GM19025 (cell line): ENCODE data around the gene MGAT4D.
A peak's percentile ranks its signal among the peaks of the same experiment; 100 is the strongest.
"Not testable (repeated sequence)": the region's sequence is repeated elsewhere in the genome, so short reads cannot be mapped to it uniquely, and the experiment has no call there.

Experiments used
- ATAC-seq: cut with Tn5 transposase; IDR thresholded peaks from one replicate; pipeline ENCODE4 v1.9.1; 2021; ENCODE audit warnings: mild to moderate bottlenecking, low read depth, moderate library complexity; ENCODE audit not compliant: unreplicated experiment

MGAT4D gene

GRCh38 chr4:140444347-140444746 is 53.7 kb downstream of the MGAT4D start:
- ATAC-seq: not testable (repeated sequence)

DNA sequence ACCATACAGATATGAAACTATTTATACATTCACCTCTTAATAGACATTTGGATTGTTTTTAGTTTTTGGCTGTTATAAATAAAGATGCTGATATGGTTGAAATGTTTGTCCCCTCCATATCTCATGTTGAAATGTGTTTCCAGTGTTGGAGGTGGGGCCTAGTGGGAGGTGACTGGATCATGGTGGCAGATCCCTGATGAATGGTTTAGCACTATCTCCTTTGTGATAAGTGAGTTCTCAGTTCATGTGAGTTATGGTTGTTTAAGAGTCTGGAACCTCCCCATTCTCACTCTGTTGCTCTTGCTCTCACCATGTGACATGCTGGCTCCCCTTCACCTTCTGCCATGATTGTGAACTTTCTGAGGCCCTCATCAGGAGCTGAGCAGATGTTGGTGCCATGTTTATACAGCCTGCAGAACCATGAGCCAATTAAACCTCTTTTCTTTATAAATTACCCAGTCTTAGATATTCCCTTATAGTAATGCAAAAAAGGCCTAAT is 58.4 kb downstream of the MGAT4D start:
- ATAC-seq: no peak

DNA sequence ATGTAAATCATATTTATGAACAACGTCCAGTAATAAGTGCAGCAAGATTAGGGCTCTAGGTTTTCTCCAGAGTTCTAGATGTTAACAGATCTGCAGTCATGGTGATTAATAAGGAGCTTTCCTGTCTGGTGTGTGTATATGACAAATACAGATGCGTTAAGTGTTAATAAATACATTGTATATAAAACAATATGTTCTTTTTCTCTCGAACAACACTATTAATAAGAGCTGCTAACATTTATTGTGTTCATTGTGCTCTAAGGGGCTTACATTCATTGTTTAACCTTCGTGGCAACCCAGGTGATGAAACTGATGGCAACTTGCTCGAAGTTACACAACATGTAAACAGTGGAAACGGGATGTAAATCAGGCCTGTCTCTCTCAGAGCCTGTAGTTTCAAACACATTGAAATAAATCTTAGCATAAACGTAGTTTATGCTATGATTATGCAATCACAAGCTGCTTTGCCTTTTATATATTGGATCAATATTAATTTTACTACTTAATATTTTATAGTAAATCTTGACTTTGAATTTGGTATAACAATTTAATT is 70.1 kb downstream of the MGAT4D start:
- no peak for ATAC-seq

DNA sequence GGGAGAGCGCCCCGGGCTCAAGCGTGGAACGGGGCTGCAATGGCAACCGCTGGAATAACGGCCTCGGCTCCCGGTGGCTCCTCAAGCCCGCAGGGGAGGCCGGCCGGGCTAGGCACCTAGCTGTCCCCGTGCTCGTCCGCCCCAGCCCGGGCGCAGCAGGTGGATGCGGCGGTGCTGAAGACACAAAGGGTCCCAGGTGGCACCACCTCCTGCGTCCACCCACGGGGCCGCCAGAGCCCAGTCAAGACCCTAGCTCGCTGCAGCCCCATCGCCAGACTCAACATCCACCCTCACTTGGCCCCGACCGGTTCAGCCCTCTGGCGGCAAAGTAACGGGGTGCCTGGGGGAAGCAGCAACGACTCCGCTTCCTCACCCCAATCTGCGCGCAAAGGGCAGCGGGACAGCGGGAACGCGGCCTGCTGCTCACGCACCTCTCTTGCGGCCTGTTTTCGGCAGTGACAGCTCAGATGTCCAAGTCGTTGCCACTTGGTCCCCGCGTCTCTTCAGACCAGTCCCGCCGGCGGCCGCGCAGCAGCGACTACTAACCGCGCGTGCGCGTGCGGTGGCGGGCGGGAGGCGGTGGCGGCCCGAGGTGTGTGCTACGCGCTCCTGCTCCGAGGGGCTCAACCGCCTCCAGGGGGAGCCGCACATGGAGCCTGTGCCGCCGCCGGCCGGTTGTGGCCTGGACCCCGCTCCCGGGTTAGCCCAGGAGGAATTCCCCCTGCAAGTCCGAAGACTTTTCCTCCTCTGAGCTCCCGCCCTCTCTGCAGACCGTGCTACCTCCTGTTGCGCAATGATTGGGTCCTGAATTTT is 70.8 kb downstream of the MGAT4D start, which contains the start of gene CLGN:
TSS of gene CLGN (minus strand) at position 543 of the 813 bp plus-strand sequence. CDS start 14,570 bp downstream, outside the sequence.
- peak; percentile 83 for ATAC-seq

- ATAC-seq: peak; percentile 7
Observed at GRCh38 chr4:140426610-140427105, 71.4 kb downstream of the MGAT4D start.

DNA sequence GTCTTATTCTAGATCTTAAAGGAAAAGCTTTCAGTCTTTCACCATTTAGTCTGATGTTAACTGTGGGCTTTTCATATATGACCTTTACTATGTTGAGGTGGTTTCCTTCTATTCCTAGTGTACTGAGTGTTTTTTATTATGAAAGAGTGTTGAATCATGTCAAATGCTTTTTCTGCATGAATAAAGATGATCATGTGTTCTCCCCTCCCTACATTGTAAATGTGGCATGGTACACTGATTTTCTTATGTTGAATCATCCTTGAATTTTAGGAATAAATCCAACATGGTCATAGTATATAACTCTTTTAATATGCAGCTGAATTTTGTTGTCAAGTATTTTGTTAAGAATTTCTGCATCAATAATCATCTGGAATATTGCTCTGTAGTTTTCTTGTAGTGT is 75.0 kb downstream of the MGAT4D start:
- ATAC-seq: no peak

DNA sequence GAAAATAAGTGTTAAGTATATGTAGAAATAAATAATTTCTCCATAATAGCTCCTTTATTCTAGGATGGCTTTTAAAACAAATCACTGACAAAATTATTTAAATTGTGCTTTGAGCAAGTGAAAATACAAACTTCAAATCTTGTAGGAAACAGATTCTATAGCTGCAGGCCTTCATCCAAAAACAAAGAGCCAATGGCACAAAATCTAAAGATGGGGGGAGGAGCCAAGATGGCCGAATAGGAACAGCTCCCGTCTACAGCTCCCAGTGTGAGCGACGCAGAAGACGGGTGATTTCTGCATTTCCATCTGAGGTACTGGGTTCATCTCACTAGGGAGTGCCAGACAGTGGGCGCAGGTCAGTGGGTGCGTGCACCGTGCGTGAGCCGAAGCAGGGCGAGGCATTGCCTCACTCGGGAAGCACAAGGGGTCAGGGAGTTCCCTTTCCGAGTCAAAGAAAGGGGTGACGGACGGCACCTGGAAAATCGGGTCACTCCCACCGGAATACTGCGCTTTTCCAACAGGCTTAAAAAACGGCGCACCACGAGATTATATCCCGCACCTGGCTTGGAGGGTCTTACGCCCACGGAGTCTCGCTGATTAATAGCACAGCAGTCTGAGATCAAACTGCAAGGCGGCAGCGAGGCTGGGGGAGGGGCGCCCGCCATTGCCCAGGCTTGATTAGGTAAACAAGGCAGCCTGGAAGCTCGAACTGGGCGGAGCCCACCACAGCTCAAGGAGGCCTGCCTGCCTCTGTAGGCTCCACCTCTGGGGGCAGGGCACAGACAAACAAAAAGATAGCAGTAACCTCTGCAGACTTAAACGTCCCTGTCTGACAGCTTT is 84.7 kb downstream of the MGAT4D start:
- ATAC-seq: not testable (repeated sequence)

DNA sequence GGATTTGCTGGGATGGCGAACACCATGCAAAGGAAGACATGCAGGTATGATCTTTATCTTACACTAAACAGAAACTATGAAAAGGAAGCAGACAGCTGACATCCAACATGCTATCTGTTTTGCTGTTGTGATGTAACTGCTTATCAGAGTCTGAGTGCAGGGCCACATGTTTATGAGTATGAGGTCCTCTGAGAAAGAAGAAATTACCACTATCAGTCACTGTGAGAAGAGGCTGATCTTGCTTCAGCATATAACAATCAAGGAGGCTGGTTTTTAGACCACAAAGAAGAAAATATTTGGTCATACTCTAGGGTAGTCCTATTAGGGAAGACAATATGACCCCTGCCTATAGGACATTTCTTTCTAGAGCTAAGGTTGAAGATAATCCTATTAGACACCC is 89.1 kb downstream of the MGAT4D start:
- no peak for ATAC-seq

DNA sequence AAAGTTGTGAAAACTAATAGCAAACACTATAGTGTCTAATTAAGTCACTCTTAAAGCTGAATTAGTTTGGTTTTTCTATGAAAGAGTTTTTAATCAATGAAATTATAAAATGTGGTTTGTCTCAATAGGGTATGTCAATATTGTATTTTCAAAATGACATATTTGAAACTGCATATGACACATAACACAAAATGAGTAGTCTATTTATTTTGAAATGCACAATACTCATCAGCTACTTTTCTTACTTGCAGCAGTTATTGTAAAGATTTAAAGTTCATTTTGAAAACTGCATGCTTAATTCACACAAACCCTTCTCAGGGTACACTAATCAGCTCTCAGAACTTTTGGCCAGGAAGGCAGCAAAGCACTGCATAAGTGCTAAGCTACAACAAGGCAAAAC is 91.8 kb downstream of the MGAT4D start:
- ATAC-seq: no peak

DNA sequence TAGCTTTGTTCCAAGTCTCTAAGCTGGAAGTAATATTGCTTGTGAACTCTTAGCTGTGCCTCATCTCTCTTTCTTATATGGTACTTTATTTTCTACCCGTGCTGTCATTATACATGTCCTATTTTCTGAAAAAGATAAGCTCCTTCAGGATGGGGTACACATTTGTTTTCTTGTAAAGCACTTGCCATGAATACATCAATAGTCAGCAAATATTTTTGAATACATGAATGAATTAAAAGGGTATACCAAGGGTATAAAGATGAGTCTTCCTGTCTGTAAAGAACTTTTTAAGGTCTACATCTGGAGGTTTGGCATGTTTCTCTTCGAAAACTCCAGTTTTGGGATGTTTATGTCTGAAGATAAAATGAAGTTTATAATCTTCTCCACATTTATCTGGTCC is 98.0 kb downstream of the MGAT4D start:
- no peak for ATAC-seq

- no peak for ATAC-seq
Observed at GRCh38 chr4:140395668-140396067, 102.4 kb downstream of the MGAT4D start.
